HEK293T (cell line): ENCODE data around the gene FLRT2.

Experiments
- CTCF ChIA-PET: fragments of 350-600 bp; formaldehyde crosslinking; extraction: SDS; loops from one replicate; lab custom pipeline; 2021; ENCODE audit warnings: antibody characterized with exemption, inconsistent platforms; lab: Yijun Ruan, JAX
- POLR2A ChIA-PET: fragments of 350-600 bp; formaldehyde crosslinking; extraction: SDS; loops from one replicate; lab custom pipeline; 2020; ENCODE audit warnings: antibody characterized with exemption, inconsistent platforms; lab: Yijun Ruan, JAX
- DNase-seq: peaks from one replicate; pipeline ENCODE4 v3.0.0; 2012; ENCODE audit warnings: mixed read lengths; ENCODE audit errors: extremely low spot score
- ARNT ChIP-seq: fragments of 450-650 bp; IDR thresholded peaks from 2 replicates; pipeline ENCODE4 v1.6.1; 2017; ENCODE audit warnings: mild to moderate bottlenecking
- BHLHE40 ChIP-seq: fragments of 450-650 bp; IDR thresholded peaks from 2 replicates; pipeline ENCODE4 v1.6.1; 2016; ENCODE audit warnings: mild to moderate bottlenecking, moderate library complexity, borderline replicate concordance
- CTBP1 ChIP-seq: fragments of 450-650 bp; IDR thresholded peaks from 2 replicates; pipeline ENCODE4 v1.6.1; 2016; ENCODE audit warnings: borderline replicate concordance
- ELF4 ChIP-seq: fragments of 450-650 bp; IDR thresholded peaks from 2 replicates; pipeline ENCODE4 v1.6.1; 2017; ENCODE audit warnings: antibody characterized with exemption
- FOXA1 ChIP-seq: fragments of 450-650 bp; IDR thresholded peaks from 2 replicates; pipeline ENCODE4 v1.6.1; 2016; ENCODE audit warnings: mild to moderate bottlenecking
- FOXK2 ChIP-seq: fragments of 450-650 bp; IDR thresholded peaks from 2 replicates; pipeline ENCODE4 v1.6.1; 2016; ENCODE audit warnings: mild to moderate bottlenecking
- FOXM1 ChIP-seq: fragments of 450-650 bp; IDR thresholded peaks from 2 replicates; pipeline ENCODE4 v1.6.1; 2017; ENCODE audit warnings: mild to moderate bottlenecking, borderline replicate concordance
- HDGF ChIP-seq: fragments of 450-650 bp; IDR thresholded peaks from 2 replicates; pipeline ENCODE4 v1.6.1; 2017; ENCODE audit warnings: antibody characterized with exemption, borderline replicate concordance
- L3MBTL2 ChIP-seq: fragments of 450-650 bp; conservative IDR thresholded peaks from 2 replicates; pipeline ENCODE4 v1.6.1; 2016; ENCODE audit warnings: mild to moderate bottlenecking
- LEF1 ChIP-seq: fragments of 450-650 bp; IDR thresholded peaks from 2 replicates; pipeline ENCODE4 v1.6.1; 2017; ENCODE audit warnings: mild to moderate bottlenecking, borderline replicate concordance
- NFRKB ChIP-seq: fragments of 450-650 bp; IDR thresholded peaks from 2 replicates; pipeline ENCODE4 v1.6.1; 2016; ENCODE audit warnings: mild to moderate bottlenecking, moderate library complexity
- SP1 ChIP-seq: fragments of 450-650 bp; IDR thresholded peaks from 2 replicates; pipeline ENCODE4 v1.6.1; 2017
- SUZ12 ChIP-seq: fragments of 450-650 bp; IDR thresholded peaks from 2 replicates; pipeline ENCODE4 v1.6.1; 2016; ENCODE audit warnings: mild to moderate bottlenecking
- TARDBP ChIP-seq: fragments of 450-650 bp; IDR thresholded peaks from 2 replicates; pipeline ENCODE4 v1.6.1; 2016
- ZNF384 ChIP-seq: fragments of 450-650 bp; IDR thresholded peaks from 2 replicates; pipeline ENCODE4 v1.6.1; 2016
- TF ChIP-seq, protein P1 (sequence below): fragments of 450-650 bp; IDR thresholded peaks from 2 replicates; pipeline ENCODE4 v1.6.1; 2016

The FLRT2 gene

DNA sequence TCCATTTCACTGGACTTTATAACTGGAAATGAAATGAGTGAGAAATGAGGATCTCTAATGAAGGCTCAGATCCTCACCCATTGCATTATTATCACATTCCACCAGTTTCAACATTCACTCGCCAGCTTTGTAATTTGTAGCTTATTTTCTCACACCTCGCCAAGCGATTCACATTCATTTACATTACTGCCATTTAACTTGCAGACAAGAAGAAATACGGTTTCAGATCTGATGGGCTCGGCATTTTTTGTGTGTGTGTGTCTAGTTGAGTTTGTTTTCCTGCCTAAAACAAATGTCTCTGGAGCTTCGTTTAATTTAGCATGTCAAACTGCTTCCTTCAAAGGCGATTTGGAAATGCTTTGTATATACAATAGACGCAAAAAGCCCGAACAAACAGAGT is 132.2 kb downstream of the FLRT2 start:
- ChIA-PET CTCF (no interaction called here), POLR2A (no interaction called here)
- no peak for DNase-seq
- TF ChIP-seq L3MBTL2 (no peak), ELF4 (no peak), SP1 (no peak)

- no peak for DNase-seq
- POLR2A ChIA-PET, result no interaction called here
- CTCF ChIA-PET, result interaction anchor here (0.7 kb wide), 1 partner anchor 384 kb away, joined by 5 read pairs; no protein-coding TSS in a partner anchor
- TF ChIP-seq, protein P1, sequence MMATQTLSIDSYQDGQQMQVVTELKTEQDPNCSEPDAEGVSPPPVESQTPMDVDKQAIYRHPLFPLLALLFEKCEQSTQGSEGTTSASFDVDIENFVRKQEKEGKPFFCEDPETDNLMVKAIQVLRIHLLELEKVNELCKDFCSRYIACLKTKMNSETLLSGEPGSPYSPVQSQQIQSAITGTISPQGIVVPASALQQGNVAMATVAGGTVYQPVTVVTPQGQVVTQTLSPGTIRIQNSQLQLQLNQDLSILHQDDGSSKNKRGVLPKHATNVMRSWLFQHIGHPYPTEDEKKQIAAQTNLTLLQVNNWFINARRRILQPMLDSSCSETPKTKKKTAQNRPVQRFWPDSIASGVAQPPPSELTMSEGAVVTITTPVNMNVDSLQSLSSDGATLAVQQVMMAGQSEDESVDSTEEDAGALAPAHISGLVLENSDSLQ, result no peak
- TF ChIP-seq LEF1 (no peak), FOXA1 (no peak), FOXK2 (no peak), CTBP1 (no peak), ELF4 (no peak), NFRKB (no peak), HDGF (no peak)
These were observed 133.3 kb downstream of the FLRT2 start for GRCh38 chr14:85663256-85663655.

DNA sequence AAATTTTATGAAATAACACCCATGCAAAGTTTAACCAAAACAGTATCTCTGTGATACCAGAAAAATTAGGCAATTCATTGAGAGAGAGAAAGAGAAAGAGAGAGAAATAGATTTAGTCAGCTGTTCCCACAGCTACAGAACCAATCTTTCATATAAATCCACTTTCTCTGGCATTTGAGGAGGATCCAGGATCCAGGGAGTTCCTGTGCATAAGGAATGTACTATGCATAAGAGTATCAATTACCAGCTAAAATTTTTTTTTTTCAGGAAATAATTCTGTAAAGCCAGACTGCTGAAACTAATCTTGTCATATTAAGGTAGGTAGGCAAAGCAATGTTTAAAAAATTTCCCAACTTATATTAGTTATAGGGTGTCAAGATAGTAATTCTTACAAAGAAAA is 133.7 kb downstream of the FLRT2 start:
- TF ChIP-seq CTBP1, result no peak
- TF ChIP-seq NFRKB, result no peak
- TF ChIP-seq FOXM1, result no peak
- ChIA-PET POLR2A (no interaction called here), CTCF (interaction anchor here (0.7 kb wide), 1 partner anchor 384 kb away, joined by 5 read pairs; no protein-coding TSS in a partner anchor)
- no peak for DNase-seq

GRCh38 chr14:85675957-85676356 is 146.0 kb downstream of the FLRT2 start:
- no peak for DNase-seq
- TF ChIP-seq BHLHE40 (no peak), TARDBP (no peak), FOXK2 (no peak), NFRKB (no peak), CTBP1 (no peak), HDGF (no peak), FOXM1 (no peak), SUZ12 (no peak), ELF4 (no peak), FOXA1 (no peak), ZNF384 (no peak), ARNT (no peak), L3MBTL2 (no peak)
- TF ChIP-seq, protein P1, result no peak
- POLR2A ChIA-PET, result no interaction called here
- CTCF ChIA-PET, result no interaction called here

DNA sequence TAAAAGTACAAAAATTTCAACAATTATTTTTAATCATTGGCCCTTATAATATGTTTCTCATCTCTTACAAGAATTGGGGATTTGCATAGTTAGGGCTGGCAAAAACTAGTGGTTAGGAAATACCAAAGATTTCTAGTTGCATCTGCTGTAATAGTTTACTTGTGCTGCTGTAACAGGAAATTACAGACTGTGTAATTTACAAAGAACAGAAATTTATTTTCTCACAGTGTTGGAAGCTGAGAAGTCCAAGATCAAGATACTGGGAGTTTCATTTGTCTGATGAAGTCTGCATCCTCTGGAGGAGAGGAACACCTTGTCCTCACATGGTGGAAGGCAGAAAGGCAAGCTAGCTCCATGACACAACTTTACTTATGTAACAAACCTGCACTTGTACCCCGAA is 157.0 kb downstream of the FLRT2 start:
- POLR2A ChIA-PET, result no interaction called here
- CTCF ChIA-PET, result no interaction called here
- TF ChIP-seq SP1 (no peak), SUZ12 (no peak), FOXK2 (no peak), BHLHE40 (no peak), NFRKB (no peak), FOXM1 (no peak), L3MBTL2 (no peak), LEF1 (no peak)
- TF ChIP-seq, protein P1, result no peak
- no peak for DNase-seq

DNA sequence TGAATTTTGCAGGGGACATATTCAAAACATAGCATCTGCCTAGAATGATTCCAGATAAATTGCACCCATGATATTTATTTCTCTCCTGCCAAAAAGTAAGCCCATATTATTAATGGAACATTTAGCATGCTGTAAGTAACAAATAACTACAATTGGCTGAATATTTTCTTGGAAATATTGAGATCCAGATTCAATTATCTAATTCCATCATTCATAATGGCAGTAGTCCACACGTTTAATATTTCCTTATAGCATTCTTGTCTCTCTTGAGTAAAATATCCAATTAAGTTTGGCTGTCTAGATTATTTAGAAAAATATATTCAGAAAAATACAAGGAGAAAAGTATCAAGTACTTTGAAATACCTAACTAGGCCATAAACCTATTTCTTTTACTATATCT is 157.5 kb downstream of the FLRT2 start:
- DNase-seq, result no peak
- TF ChIP-seq TARDBP (no peak), FOXM1 (no peak), HDGF (no peak), ARNT (no peak), ZNF384 (no peak), CTBP1 (no peak), LEF1 (no peak), BHLHE40 (no peak), SUZ12 (no peak), NFRKB (no peak), FOXA1 (no peak), SP1 (no peak), L3MBTL2 (no peak)
- ChIA-PET CTCF (no interaction called here), POLR2A (no interaction called here)

GRCh38 chr14:85688006-85688405 is 158.1 kb downstream of the FLRT2 start:
- no peak for DNase-seq
- POLR2A ChIA-PET, result no interaction called here
- CTCF ChIA-PET, result no interaction called here
- TF ChIP-seq, protein P1, result no peak
- TF ChIP-seq TARDBP (no peak), SP1 (no peak), ARNT (no peak), ELF4 (no peak)
